ENCODE measurements around the gene ASAP2.

The ASAP2 gene

DNA sequence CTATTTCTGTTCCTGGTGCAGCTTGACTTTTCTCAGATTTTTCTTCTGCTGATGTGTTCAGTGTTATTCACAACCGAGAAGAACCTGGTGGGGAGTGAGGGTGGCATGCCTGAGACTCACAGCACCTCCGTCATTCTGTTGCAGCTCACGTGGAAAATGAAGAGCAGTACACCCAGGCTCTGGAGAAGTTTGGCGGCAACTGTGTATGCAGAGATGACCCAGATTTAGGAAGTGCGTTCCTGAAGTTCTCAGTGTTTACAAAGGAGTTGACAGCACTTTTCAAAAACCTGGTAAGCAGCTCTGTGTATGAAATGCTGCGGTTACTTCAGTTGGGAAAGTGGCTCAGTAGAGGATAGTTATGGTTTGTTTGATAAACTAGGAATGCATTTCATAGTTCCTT lies 90.5 kb downstream of the ASAP2 start:
- DNase-seq (ENCODE audit: low spot score): no peak

DNA sequence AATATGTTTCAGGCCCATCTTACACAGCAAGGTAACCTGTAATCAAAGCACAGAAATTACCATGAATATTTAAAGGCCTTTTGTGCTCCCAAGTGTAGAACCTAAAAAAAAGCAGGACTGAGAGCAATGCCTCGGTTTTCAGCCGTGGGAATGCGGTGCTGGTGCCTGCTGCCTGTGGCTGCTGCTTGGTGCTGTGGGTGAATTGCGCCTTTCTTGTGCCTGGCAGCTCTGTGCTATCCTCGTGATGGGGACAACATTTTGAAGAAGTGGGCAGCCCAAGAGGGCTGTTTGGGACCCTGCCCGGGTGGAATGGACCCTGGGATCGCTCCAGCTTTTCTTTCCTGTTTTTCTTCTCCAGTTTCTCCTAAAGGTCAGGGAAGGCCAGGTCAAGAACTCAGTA lies 91.2 kb downstream of the ASAP2 start:
- DNase-seq (ENCODE audit: low spot score): no peak

DNA sequence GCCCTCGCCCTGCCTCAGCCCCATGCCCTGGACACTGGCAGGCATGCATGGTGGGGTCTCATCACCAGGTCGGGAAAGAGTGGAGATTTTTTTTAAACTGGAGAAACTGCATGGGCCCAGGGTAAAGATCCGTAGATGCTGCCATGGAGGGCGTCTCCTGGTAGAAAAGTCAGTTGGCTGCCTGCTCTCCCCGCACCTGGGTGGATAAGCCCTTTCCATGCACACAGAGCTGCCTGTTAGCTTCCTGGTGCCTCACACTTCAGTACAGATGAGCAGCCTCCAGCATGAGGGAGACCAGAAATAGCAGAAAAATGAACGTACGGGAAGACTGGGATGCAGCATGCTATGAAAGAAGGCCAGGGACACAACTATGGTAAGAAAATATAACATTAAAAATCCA lies 92.0 kb downstream of the ASAP2 start:
- no peak for DNase-seq (ENCODE audit: low spot score)

- no peak for DNase-seq (ENCODE audit: low spot score)
These were observed 92.8 kb downstream of the ASAP2 start for GRCh38 chr2:9299161-9300100.

GRCh38 chr2:9300214-9300613 lies 93.6 kb downstream of the ASAP2 start:
- DNase-seq (ENCODE audit: low spot score): no peak

DNA sequence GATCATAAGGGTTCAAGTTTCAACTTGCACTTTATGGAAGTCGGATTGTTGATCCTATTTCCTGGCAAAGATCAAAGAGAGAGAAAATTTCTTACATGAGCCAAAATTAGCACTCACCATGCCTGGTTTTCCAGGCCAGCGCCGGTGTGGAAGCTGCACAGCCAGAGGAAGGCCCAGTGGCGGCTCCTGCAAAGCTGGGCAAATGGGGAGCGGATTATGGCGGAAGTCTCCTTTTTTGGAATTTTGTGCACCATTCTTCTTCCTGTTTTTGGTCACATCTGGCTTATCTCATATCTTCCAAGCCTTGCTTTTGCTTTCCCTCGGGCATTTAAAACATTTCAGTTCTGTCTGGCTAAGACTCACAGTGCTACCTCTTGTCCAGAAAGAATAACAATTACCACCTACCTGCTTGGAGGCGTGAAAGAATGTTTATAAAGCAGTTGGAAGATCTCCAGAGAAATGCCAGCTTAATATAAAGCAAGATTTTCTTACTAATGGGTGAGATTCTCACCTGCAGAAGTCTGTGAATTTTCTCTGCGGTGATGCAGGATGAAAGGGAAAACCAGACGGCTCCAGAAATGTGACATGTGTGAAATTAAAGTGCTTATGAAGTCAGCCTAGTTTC lies 94.3 kb downstream of the ASAP2 start:
- no peak for DNase-seq (ENCODE audit: low spot score)

DNA sequence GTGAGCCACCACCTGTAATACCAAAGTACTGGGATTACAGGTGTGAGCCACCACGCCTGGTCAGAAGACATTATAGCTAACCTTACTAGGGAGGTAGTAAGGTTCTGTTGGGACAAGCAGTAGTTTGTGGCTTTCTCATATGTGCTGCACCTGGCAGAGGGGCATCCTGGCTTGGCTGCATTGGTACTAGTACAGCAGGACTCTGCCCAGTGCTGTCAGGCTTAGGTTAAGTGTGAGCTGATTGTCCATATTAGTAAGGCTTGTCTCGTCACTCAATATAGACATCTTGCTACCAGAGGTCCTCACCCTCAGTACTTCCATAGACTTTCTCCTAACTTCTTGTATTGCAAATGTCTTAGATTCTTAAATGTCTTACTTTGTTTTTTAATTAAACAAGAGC lies 96.1 kb downstream of the ASAP2 start:
- DNase-seq (ENCODE audit: low spot score): no peak

DNA sequence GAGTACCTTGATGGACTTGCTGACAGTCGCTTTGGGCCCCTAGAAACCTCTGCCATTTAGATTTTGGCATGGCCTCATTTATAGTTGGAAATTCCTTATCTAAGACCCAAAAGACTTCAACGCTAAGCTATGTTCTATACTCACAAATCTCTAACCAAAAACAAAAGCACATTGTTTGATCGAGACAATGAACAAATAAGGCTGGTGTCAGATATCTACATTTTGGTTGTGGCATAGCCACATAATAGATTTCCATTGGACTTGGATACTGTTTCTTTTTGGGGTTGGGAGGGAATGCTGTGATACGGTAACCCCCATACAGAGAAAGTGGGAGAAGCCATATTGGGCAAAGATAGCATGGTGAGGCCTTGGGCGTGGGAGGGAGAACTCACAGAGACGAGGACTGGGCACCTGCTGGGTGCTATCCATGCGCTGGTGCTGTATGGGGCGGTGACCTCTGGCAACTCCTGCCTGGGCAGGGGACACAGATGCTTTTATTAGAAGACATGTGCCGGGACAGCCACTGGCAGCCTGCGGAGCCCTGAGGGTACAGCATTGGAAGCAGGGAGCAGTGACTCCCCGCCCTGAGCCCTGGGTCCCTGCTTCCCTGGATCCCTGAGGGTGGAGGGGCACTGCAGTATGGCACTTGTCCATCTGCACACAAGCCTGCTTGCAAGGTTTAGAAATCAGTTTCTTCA lies 97.1 kb downstream of the ASAP2 start:
- DNase-seq (ENCODE audit: low spot score): no peak

DNA sequence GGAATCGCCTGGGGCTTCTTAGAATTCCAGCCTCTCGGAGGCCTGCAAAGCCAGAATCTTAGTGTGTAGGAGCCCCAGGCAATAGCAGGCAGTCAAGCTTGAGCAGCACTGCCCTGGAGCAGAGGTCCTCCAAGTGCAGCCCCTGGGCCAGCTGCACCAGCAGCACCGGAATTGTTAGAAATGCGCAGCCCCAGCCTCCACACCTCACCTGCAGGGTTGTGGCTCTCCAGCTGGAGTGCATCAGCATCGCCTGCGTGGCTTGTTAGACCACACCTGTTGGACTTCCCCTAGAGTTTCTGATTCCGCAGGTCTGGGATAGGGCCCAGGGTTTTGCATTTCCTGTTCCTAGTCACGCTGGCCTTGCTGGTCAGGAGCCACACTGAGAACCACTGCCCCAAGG lies 100.3 kb downstream of the ASAP2 start:
- no peak for DNase-seq (ENCODE audit: low spot score)

GRCh38 chr2:9307535-9307934 lies 100.9 kb downstream of the ASAP2 start:
- DNase-seq (ENCODE audit: low spot score): no peak

DNA sequence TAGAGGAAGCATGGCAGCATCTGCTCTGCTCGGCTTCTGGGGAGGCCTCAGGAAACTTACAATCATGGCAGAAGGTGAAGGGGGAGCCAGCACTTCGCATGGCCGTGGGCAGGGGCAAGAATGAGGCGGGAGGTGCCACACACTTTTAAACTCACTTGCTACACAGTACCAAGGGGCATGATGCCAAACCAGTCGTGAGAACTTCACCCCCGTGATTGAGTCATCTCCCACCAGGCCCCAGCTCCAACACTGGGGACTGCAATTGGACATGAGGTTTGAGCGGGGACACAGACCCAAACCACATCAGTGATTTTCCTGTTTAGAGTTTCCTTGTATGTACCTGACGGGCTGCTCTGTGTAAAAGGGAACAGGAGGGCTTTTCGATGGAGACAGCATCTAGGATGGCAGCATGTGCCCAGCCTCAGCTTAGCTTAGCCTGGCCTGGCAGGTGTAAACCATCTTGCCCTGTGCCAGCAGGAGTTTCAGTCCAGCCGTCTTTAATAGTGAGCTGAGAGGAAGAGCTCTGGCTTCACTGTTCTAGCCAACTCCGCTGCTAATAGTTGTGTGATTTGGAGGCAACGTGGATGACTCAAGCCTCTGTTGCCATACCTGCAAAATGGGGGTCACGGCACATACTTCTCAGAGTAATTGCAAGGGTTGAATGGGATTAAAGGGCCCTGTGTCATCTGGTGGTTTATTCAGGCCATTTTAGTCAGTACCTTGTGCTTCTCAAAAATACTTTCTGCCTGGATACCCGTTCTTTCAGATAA lies 101.8 kb downstream of the ASAP2 start:
- DNase-seq (ENCODE audit: low spot score): no peak

- no peak for DNase-seq (ENCODE audit: low spot score)
These were observed 102.5 kb downstream of the ASAP2 start for GRCh38 chr2:9309147-9309546.

GRCh38 chr2:9310377-9310776 lies 103.8 kb downstream of the ASAP2 start:
- DNase-seq (ENCODE audit: low spot score): peak; percentile 10

GRCh38 chr2:9310798-9311197 lies 104.2 kb downstream of the ASAP2 start:
- no peak for DNase-seq (ENCODE audit: low spot score)

DNA sequence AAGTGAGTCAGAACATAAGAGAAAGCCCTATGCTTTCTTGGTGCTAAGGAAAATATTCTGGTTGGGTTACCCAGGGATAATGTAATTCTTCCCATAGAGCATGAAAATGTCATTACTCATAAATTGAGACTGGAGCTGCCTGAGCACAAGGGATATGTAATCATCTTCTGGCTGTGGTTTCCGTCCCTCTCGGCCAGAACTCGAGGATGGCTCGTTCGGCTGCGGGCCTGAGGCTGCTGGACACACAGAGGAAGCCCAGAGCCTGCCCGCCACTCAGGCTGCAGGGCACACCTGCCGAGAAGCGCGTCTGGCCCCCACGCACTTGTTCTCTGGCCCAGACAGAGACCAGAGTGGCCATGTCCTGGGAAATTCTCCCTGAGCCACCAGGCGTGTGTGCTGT lies 104.9 kb downstream of the ASAP2 start:
- no peak for DNase-seq (ENCODE audit: low spot score)

- no peak for DNase-seq (ENCODE audit: low spot score)
These were observed 106.0 kb downstream of the ASAP2 start for GRCh38 chr2:9312591-9312990.

DNA sequence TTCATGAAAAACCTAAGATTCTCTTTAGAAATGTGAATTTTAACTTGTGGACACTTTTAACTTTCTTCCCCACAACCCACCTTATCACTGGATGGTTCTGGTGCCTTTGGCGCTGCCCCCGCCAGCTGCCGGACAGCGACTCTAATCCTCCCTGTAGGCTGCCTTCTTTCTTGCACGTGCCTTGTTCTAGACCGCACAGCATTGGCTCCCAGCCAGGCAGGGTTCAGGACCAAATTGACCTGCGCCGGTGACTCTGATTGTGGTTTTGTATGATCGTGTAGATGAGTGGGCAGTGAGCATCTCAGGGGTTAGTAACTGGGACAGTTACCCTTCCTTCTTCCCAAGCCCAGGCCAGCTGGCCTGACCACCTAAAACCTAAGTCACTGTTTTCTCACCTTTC lies 106.8 kb downstream of the ASAP2 start:
- no peak for DNase-seq (ENCODE audit: low spot score)

- DNase-seq (ENCODE audit: low spot score): no peak
These were observed 108.8 kb downstream of the ASAP2 start for GRCh38 chr2:9315280-9315847.

- DNase-seq (ENCODE audit: low spot score): no peak
These were observed 110.9 kb downstream of the ASAP2 start for GRCh38 chr2:9317559-9317958.

DNA sequence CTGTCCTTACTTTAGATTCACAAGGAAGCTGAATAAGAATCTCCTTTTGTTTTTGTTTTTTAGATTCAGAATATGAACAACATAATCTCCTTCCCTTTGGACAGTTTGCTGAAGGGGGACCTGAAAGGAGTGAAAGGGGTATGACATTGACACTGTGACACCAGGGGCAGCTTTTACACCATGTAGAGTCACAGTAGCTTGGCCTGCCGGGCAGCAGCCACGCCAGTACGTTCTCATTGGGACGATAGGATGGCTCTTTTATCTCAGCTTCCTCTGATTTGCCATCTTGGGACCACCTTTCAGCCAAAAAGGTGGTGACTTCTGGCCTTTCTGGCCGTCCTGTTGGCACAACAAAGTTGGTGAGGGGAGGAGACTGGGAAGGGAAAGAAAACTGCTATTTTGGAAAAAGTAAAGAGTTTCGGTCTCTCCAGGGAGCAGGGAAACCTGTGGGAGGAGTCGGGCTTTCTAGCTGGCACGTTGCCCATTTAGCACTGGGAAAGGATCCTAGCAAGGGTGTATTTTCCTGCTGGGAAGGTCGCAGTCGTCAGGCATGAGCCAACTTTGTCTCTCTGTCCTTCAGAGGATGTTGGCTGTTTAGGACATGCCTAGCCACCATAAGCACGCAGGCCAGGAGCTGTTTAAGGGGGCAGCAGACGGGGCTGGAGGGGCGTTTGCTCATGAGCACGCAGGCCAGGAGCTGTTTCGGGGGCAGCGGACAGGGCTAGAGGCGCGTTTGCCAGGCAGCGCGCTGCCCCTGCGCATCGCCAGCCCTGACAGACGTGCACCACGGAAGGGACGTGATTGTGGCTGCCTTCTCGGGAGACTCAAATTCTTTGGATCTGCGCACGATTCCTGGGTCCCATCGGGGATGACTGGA lies 112.1 kb downstream of the ASAP2 start:
- DNase-seq (ENCODE audit: low spot score): no peak

- DNase-seq (ENCODE audit: low spot score): no peak
These were observed 112.7 kb downstream of the ASAP2 start for GRCh38 chr2:9319338-9319715.

All from COLO829 (cell line).